ENCODE results near the gene CACNG3.

DNA sequence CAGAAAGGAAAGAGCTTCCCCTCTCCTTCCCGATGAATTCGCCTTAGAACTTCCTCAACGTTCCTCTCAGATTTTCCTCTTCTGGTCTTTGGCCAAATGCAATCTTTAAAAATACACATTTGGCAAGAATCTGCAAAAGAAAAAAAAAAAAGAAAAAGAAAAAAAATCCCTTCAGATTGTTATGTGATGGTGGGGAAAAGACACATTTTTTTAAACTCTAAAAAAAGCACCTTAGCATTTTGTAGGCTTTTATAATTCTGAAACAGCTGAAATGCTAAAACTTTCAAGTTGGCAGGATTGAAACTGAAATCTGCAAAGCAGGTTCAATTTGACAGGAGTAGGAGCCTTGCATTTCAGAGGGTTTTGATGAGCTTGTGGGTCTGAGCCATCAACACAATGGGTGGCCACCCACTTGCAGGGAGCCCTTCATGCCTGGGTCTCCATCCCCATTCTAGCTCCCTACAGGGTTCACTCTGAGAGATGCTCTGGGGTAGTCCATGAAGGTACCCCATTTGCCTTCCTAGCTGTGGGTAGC lies 33.1 kb downstream of the CACNG3 start:
- TF ChIP-seq, protein P1, sequence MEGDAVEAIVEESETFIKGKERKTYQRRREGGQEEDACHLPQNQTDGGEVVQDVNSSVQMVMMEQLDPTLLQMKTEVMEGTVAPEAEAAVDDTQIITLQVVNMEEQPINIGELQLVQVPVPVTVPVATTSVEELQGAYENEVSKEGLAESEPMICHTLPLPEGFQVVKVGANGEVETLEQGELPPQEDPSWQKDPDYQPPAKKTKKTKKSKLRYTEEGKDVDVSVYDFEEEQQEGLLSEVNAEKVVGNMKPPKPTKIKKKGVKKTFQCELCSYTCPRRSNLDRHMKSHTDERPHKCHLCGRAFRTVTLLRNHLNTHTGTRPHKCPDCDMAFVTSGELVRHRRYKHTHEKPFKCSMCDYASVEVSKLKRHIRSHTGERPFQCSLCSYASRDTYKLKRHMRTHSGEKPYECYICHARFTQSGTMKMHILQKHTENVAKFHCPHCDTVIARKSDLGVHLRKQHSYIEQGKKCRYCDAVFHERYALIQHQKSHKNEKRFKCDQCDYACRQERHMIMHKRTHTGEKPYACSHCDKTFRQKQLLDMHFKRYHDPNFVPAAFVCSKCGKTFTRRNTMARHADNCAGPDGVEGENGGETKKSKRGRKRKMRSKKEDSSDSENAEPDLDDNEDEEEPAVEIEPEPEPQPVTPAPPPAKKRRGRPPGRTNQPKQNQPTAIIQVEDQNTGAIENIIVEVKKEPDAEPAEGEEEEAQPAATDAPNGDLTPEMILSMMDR (conservative IDR thresholded peaks at IDR 0.05; ENCODE audit: low read depth, low read length): no peak
- no peak for TF ChIP-seq POLR2A (IDR thresholded peaks at IDR 0.05; ENCODE audit: low read depth, low read length)
- TF ChIP-seq RFX5 (IDR thresholded peaks at IDR 0.05; ENCODE audit: low read depth, low read length): no peak
- no peak for TF ChIP-seq CEBPB (IDR thresholded peaks at IDR 0.05; ENCODE audit: low read depth, low read length)
- no peak for TF ChIP-seq MXI1 (IDR thresholded peaks at IDR 0.05; ENCODE audit: borderline replicate concordance, low read depth, low read length)
- no peak for TF ChIP-seq RAD21 (IDR thresholded peaks at IDR 0.05; ENCODE audit: low read length)
- TF ChIP-seq, protein P2, sequence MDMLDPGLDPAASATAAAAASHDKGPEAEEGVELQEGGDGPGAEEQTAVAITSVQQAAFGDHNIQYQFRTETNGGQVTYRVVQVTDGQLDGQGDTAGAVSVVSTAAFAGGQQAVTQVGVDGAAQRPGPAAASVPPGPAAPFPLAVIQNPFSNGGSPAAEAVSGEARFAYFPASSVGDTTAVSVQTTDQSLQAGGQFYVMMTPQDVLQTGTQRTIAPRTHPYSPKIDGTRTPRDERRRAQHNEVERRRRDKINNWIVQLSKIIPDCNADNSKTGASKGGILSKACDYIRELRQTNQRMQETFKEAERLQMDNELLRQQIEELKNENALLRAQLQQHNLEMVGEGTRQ (IDR thresholded peaks at IDR 0.05; ENCODE audit: low read depth, low read length): no peak
- no peak for TF ChIP-seq MAFK (IDR thresholded peaks at IDR 0.05; ENCODE audit: low read depth, low read length)
